ENCODE measurements around the gene FANCL.
"Not testable (repeated sequence)": the region's sequence is repeated elsewhere in the genome, so short reads cannot be mapped to it uniquely, and the experiment has no call there.

The FANCL gene

GRCh38 chr2:58240670-58241545 is at the start of gene FANCL:
Gene FANCL, minus strand, starts transcription at chr2:58241325. Its CDS starts 12 bp downstream, at chr2:58241313.
- DNase-seq: peak; percentile 87 to 89

- no peak for DNase-seq
Observed at GRCh38 chr2:58289029-58289428, 47.9 kb upstream of the FANCL start.

GRCh38 chr2:58283931-58284330 is 42.8 kb upstream of the FANCL start:
- DNase-seq: no peak

GRCh38 chr2:58275144-58275543 is 34.0 kb upstream of the FANCL start:
- not testable (repeated sequence) for DNase-seq

- DNase-seq: no peak
Observed at GRCh38 chr2:58271826-58272225, 30.7 kb upstream of the FANCL start.

- DNase-seq: no peak
Observed at GRCh38 chr2:58268685-58269084, 27.6 kb upstream of the FANCL start.

- DNase-seq: no peak
Observed at GRCh38 chr2:58266211-58266610, 25.1 kb upstream of the FANCL start.

GRCh38 chr2:58261209-58261608 is 20.1 kb upstream of the FANCL start:
- DNase-seq: no peak

GRCh38 chr2:58258456-58258855 is 17.3 kb upstream of the FANCL start:
- peak; percentile 6 to 27 for DNase-seq

- not testable (repeated sequence) for DNase-seq
Observed at GRCh38 chr2:58251331-58252201, 10.4 kb upstream of the FANCL start.

- DNase-seq: no peak
Observed at GRCh38 chr2:58241546-58241864, 380 bp upstream of the FANCL start.

GRCh38 chr2:58239243-58239925 is 1.7 kb downstream of the FANCL start:
- DNase-seq: no peak

GRCh38 chr2:58237741-58238140 is 3.4 kb downstream of the FANCL start:
- DNase-seq: no peak

- DNase-seq: no peak
Observed at GRCh38 chr2:58235984-58236383, 5.1 kb downstream of the FANCL start.

- no peak for DNase-seq
Observed at GRCh38 chr2:58235170-58235569, 6.0 kb downstream of the FANCL start.

- DNase-seq: no peak
Observed at GRCh38 chr2:58228299-58228698, 12.8 kb downstream of the FANCL start.

- DNase-seq: no peak
Observed at GRCh38 chr2:58227171-58227917, 13.8 kb downstream of the FANCL start.

- no peak for DNase-seq
Observed at GRCh38 chr2:58221909-58222308, 19.2 kb downstream of the FANCL start.

- no peak for DNase-seq
Observed at GRCh38 chr2:58215429-58215828, 25.7 kb downstream of the FANCL start.

GRCh38 chr2:58210951-58211568 is 30.1 kb downstream of the FANCL start:
- DNase-seq: not testable (repeated sequence)

- DNase-seq: no peak
Observed at GRCh38 chr2:58207189-58207588, 33.9 kb downstream of the FANCL start.

- DNase-seq: no peak
Observed at GRCh38 chr2:58206785-58207184, 34.3 kb downstream of the FANCL start.

All from activated CD4-positive, alpha-beta T cell treated with anti-CD3 and anti-CD28 coated beads, Interleukin-2, amount 50 U/mL, for 48 hours (primary cell).